PC-9 (cell line): Measurements from ENCODE around the gene RTN4RL1. TPM values are rescaled to one million over a fixed set of nuclear protein-coding genes. Genes with fewer than 3 reads are reported as not detected.

ENCODE experiments used
- BruUV-seq: library from RNA; stranded (reverse); fragments of 400-500 nt; replicated peaks from 2 replicates; lab custom pipeline; 2021; lab: Mats Ljungman, UMichigan
- CTCF ChIA-PET: fragments of 300-600 bp; sonication (Branson Sonifier 250); formaldehyde crosslinking; loops from one replicate; lab custom pipeline; 2022; ENCODE audit warnings: antibody characterized with exemption; lab: Charles Lee
- POLR2A ChIA-PET: fragments of 300-600 bp; sonication (Branson Sonifier 250); formaldehyde crosslinking; loops from one replicate; lab custom pipeline; 2022; ENCODE audit warnings: antibody characterized with exemption; ENCODE audit not compliant: unreplicated experiment; lab: Charles Lee
- DNase-seq, 2 experiments: peaks; one replicate each; pipeline versions ENCODE4 v3.0.0 to v3.0.0-alpha.2; 2015 to 2022; ENCODE audit warnings: mixed read lengths in 1 of 2
- H2AFZ ChIP-seq: fragments of 200-600 bp; sonication (generic); 2 replicates; pipeline ENCODE4 v1.8.1; 2017; ENCODE audit warnings: antibody characterized with exemption
- H3F3A ChIP-seq: fragments of 200-600 bp; sonication (generic); 2 replicates; pipeline ENCODE4 v1.8.1; 2017; ENCODE audit warnings: antibody characterized with exemption, mild to moderate bottlenecking, low read depth; ENCODE audit not compliant: insufficient read depth
- H3K27ac ChIP-seq: fragments of 200-600 bp; sonication (generic); 2 replicates; pipeline ENCODE4 v1.6.1; 2016; ENCODE audit warnings: mixed run types
- H3K27me3 ChIP-seq: fragments of 200-600 bp; sonication (generic); 2 replicates; pipeline ENCODE4 v1.6.1; 2016; ENCODE audit warnings: low read depth, mixed run types; ENCODE audit not compliant: insufficient read depth
- H3K36me3 ChIP-seq: fragments of 200-600 bp; sonication (generic); 2 replicates; pipeline ENCODE4 v1.6.1; 2016; ENCODE audit warnings: low read depth, mixed run types
- H3K4me1 ChIP-seq: fragments of 200-600 bp; sonication (generic); replicated peaks from 2 replicates; pipeline ENCODE4 v1.6.1; 2016; ENCODE audit warnings: mixed run types; ENCODE audit not compliant: insufficient read depth
- H3K4me2 ChIP-seq: fragments of 200-600 bp; sonication (generic); 2 replicates; pipeline ENCODE4 v1.6.1; 2017; ENCODE audit warnings: mixed run types
- H3K4me3 ChIP-seq: fragments of 200-600 bp; sonication (generic); 2 replicates; pipeline ENCODE4 v1.6.1; 2016; ENCODE audit warnings: mixed run types
- H3K79me2 ChIP-seq: fragments of 200-600 bp; sonication (generic); 2 replicates; pipeline ENCODE4 v1.6.1; 2017; ENCODE audit warnings: low read depth, mixed run types
- H3K9me2 ChIP-seq: fragments of 200-600 bp; sonication (generic); 2 replicates; pipeline ENCODE4 v1.8.1; 2017; ENCODE audit warnings: mild to moderate bottlenecking; ENCODE audit not compliant: insufficient read depth
- H3K9me3 ChIP-seq: fragments of 200-600 bp; sonication (generic); 2 replicates; pipeline ENCODE4 v1.8.1; 2016; ENCODE audit warnings: low read depth; ENCODE audit not compliant: insufficient read depth
- H4K20me1 ChIP-seq: fragments of 200-600 bp; sonication (generic); 2 replicates; pipeline ENCODE4 v1.8.1; 2017; ENCODE audit not compliant: insufficient read depth
- EZH2 ChIP-seq: fragments of 200-600 bp; sonication (generic); IDR thresholded peaks from 2 replicates; pipeline ENCODE4 v1.8.0; 2017; ENCODE audit warnings: antibody characterized with exemption, low read depth
- intact Hi-C: fragments of 100-400 bp; cut with micrococcal nuclease; formaldehyde crosslinking; loops from one replicate; pipeline ENCODE4 v1.10.0; 2022; ENCODE audit not compliant: unreplicated experiment
- total RNA-seq: library from RNA; stranded (reverse); gene quantifications from 2 replicates; pipeline ENCODE4 v1.2.3, GENCODE V29; 2021
- TF ChIP-seq, protein P1 (sequence below): fragments of 200-600 bp; sonication (generic); conservative IDR thresholded peaks from 2 replicates; pipeline ENCODE4 v1.6.1; 2017; ENCODE audit warnings: mixed run types, antibody characterized with exemption, mild to moderate bottlenecking, moderate library complexity

Gene RTN4RL1
- total RNA-seq, 1 experiment from 2014 or later = 0.13 TPM

DNA sequence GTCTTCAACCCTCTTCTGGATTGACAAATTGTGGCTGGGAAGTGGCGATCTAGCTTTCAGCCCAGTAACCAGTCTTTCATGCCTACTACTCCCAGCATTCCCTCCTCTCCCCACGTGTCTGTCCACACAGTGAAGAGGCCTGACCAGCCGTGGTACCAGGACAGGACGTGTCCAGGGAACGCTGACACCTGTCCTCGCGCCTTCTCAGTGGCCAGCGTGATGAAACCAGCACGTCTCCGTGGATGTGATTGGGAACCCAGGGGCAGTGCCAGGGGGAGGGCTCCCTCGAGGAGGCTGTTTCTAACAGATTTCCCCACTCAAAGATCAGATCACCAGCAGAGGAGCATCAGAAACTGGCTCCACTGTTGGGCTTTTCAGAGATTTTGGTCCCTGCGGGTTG, 126.3 kb downstream of the RTN4RL1 start:
- BruUV-seq = no TSS peak
- CTCF ChIA-PET = no interaction called here

DNA sequence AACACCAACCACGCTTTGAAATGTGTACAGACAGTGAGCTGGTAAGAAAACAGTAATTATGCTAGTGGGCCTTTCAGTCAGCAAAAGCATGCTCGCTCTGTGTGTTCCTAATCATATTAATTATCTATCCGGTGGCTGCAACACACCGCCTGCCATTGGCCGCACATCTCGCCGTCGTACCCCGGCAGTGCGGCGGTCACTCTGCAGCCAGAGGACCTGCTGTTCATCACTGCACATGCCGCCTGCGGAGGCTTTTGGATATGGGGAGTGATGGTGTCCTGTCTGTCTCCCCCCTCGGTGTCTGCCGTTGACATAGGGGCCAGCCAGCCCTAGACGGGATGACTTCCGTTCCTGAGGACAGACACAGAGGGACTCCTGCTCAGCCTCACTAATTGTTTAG, 126.8 kb downstream of the RTN4RL1 start:
- Histone ChIP-seq H3K9me3 (no peaks in the 10 kb centered on the region), H3K27ac (no peak overlapping the region), H3K36me3 (peaks cover 4% of the 10 kb centered on the region; the same call in 1 of the 2 replicates), H3K27me3 (no peaks in the 10 kb centered on the region), H4K20me1 (no peaks in the 10 kb centered on the region), H3K4me2 (no peak overlapping the region), H3K79me2 (no peaks in the 10 kb centered on the region), H3K4me3 (no peak overlapping the region), H3F3A (peaks cover 17% of the 10 kb centered on the region), H3K4me1 (peaks cover 10% of the 10 kb centered on the region), H3K9me2 (no peaks in the 10 kb centered on the region), H2AFZ (no peak overlapping the region)
- ChIA-PET CTCF (no interaction called here), POLR2A (no interaction called here)
- no peak for DNase-seq
- BruUV-seq = no TSS peak
- no peak for TF ChIP-seq EZH2
- TF ChIP-seq, protein P1, sequence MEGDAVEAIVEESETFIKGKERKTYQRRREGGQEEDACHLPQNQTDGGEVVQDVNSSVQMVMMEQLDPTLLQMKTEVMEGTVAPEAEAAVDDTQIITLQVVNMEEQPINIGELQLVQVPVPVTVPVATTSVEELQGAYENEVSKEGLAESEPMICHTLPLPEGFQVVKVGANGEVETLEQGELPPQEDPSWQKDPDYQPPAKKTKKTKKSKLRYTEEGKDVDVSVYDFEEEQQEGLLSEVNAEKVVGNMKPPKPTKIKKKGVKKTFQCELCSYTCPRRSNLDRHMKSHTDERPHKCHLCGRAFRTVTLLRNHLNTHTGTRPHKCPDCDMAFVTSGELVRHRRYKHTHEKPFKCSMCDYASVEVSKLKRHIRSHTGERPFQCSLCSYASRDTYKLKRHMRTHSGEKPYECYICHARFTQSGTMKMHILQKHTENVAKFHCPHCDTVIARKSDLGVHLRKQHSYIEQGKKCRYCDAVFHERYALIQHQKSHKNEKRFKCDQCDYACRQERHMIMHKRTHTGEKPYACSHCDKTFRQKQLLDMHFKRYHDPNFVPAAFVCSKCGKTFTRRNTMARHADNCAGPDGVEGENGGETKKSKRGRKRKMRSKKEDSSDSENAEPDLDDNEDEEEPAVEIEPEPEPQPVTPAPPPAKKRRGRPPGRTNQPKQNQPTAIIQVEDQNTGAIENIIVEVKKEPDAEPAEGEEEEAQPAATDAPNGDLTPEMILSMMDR = no peak
- intact Hi-C loops = loop anchor here (10.0 kb wide), 1 partner anchor 386 kb away; no protein-coding TSS in a partner anchor

More for the DNA sequence above, 126.3 kb downstream of the RTN4RL1 start:
- Histone ChIP-seq H4K20me1 (no peaks in the 10 kb centered on the region), H3K27ac (no peak overlapping the region), H3K9me2 (no peaks in the 10 kb centered on the region), H3F3A (peaks cover 14% of the 10 kb centered on the region), H3K27me3 (no peaks in the 10 kb centered on the region), H3K4me2 (no peak overlapping the region), H2AFZ (no peak overlapping the region), H3K36me3 (peaks cover 4% of the 10 kb centered on the region; the same call in 1 of the 2 replicates), H3K79me2 (no peaks in the 10 kb centered on the region), H3K9me3 (no peaks in the 10 kb centered on the region), H3K4me3 (no peak overlapping the region), H3K4me1 (peaks cover 10% of the 10 kb centered on the region)
- intact Hi-C loops = loop anchor here (10.0 kb wide), 1 partner anchor 386 kb away; no protein-coding TSS in a partner anchor
- TF ChIP-seq, protein P1 = no peak
- no peak for TF ChIP-seq EZH2
- no peak for DNase-seq
- POLR2A ChIA-PET = no interaction called here

DNA sequence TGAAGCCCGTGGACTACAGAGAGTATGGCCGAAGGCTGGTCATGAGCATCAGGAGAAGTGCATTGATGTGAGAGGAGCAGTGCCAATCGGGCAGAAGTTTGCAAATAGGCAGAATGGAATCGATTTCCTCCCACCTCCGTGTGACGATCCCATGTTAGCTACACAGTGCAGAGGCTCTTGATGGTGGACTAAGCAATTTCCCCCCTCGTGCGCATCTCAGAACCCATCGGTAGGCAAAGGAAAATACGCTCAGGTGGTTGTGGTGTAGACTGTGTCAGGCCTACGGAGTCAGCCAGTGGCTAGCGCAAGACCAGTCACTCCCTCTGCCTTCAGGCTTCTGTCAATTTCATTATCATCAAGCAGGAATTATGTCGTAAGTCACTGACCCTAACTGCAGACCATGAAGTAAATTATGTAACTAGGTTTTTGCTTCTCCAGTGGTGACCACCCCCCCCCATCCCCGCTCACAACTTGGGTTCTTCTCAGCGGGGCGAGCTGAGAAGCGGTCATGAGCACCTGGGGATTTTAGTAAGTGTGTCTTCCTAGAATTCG, 128.0 kb downstream of the RTN4RL1 start:
- Histone ChIP-seq H3K4me2 (no peak overlapping the region), H3K9me3 (no peaks in the 10 kb centered on the region), H3K27me3 (no peaks in the 10 kb centered on the region), H3K79me2 (no peaks in the 10 kb centered on the region), H3K4me1 (peaks cover 10% of the 10 kb centered on the region), H3K4me3 (no peak overlapping the region), H2AFZ (no peak overlapping the region), H3K9me2 (no peaks in the 10 kb centered on the region), H4K20me1 (no peaks in the 10 kb centered on the region), H3K36me3 (peaks cover 4% of the 10 kb centered on the region; the same call in 1 of the 2 replicates), H3K27ac (no peak overlapping the region), H3F3A (peaks cover 17% of the 10 kb centered on the region)
- POLR2A ChIA-PET = no interaction called here
- no peak for DNase-seq
- CTCF ChIA-PET = no interaction called here
- TF ChIP-seq, protein P1 = no peak
- no peak for TF ChIP-seq EZH2
- intact Hi-C loops = loop anchor here (10.0 kb wide), 1 partner anchor 388 kb away; no protein-coding TSS in a partner anchor
- BruUV-seq = TSS peak; percentile 48
